HCT116 (cell line): ENCODE results near the gene ITK. TPM values are rescaled to one million over a fixed set of nuclear protein-coding genes. Genes with fewer than 3 reads are reported as not detected.

Source experiments
- ATAC-seq: fragments of 200-7000 bp; cut with Tn5 transposase; 2 replicates; pipeline ENCODE4 v1.9.1; 2020; ENCODE audit warnings: mild to moderate bottlenecking, moderate library complexity
- BruUV-seq: library from RNA; stranded (reverse); fragments of 400-500 nt; replicated peaks from 2 replicates; lab custom pipeline; 2021; lab: Mats Ljungman, UMichigan
- CTCF ChIA-PET: fragments of 300-600 bp; sonication (Branson Sonifier 250); formaldehyde crosslinking; loops from one replicate; lab custom pipeline; 2021; ENCODE audit warnings: antibody characterized with exemption; lab: Charles Lee
- POLR2A ChIA-PET: fragments of 300-600, 350-600 bp; sonication (Branson Sonifier 250); formaldehyde crosslinking; loops from one replicate; lab custom pipeline; 2021; ENCODE audit warnings: antibody characterized with exemption; lab: Charles Lee
- RAD21 ChIA-PET, 2 experiments: fragments of 300-600 bp; sonication (Branson Sonifier 250); formaldehyde crosslinking; loops; one replicate each; lab custom pipeline; 2023; ENCODE audit warnings: low total read pairs in 2 of 2; ENCODE audit not compliant: uncharacterized antibody in 2 of 2, unreplicated experiment in 2 of 2, low non-redundant PET in 1 of 2; lab: Charles Lee
- DNase-seq: peaks from one replicate; pipeline ENCODE4 v3.0.0-alpha.2; 2010; ENCODE audit warnings: low read depth, low spot score
- H2AFZ ChIP-seq: fragments of 200-600 bp; shearing (Covaris generic), sonication (generic); 2 replicates; pipeline ENCODE4 v1.6.1; 2017; ENCODE audit warnings: low read depth, mixed run types, mixed read lengths, antibody characterized with exemption, low read length; ENCODE audit not compliant: poor library complexity, severe bottlenecking
- H3K27ac ChIP-seq: 2 replicates; pipeline ENCODE4 v1.5.1; 2012; ENCODE audit warnings: low read depth, low read length
- H3K27me3 ChIP-seq: fragments of 200-600 bp; sonication (generic); 2 replicates; pipeline ENCODE4 v1.6.1; 2016; ENCODE audit warnings: mixed run types, low read length, mixed read lengths; ENCODE audit not compliant: insufficient read depth
- H3K36me3 ChIP-seq, 2 experiments: fragments of 200-500 bp in 1 of 2; fragments of 200-600 bp in 1 of 2; sonication (Bioruptor generic) in 1 of 2; sonication (generic) in 1 of 2; 2 replicates each; pipeline versions ENCODE4 v1.5.1 to v1.6.1; 2014 to 2016; ENCODE audit warnings: low read length in 2 of 2, inconsistent platforms in 1 of 2, mixed read lengths in 1 of 2, mixed run types in 1 of 2; ENCODE audit not compliant: insufficient read depth in 2 of 2, control insufficient read depth in 1 of 2
- H3K4me1 ChIP-seq, 2 experiments: fragments of 200-600 bp in 1 of 2; sonication (generic) in 1 of 2; 2 replicates each; pipeline versions ENCODE4 v1.5.1 to v1.6.1; 2012 to 2017; ENCODE audit warnings: low read length in 2 of 2, inconsistent platforms in 1 of 2, mild to moderate bottlenecking in 1 of 2, mixed read lengths in 1 of 2, mixed run types in 1 of 2, moderate library complexity in 1 of 2; ENCODE audit not compliant: insufficient read depth in 2 of 2, control insufficient read depth in 1 of 2
- H3K4me2 ChIP-seq: fragments of 200-600 bp; sonication (generic); 2 replicates; pipeline ENCODE4 v1.6.1; 2017; ENCODE audit warnings: mixed run types, low read length, mixed read lengths
- H3K4me3 ChIP-seq, 2 experiments: fragments of 200-600 bp in 1 of 2; sonication (generic) in 1 of 2; replicated peaks in 1 of 2; 2 replicates each; pipeline ENCODE4 v1.5.1; 2011 to 2016; ENCODE audit warnings: low read length in 2 of 2, control low read depth in 1 of 2, low read depth in 1 of 2, mild to moderate bottlenecking in 1 of 2, mixed read lengths in 1 of 2, mixed run types in 1 of 2
- H3K79me2 ChIP-seq: fragments of 200-600 bp; sonication (generic); 2 replicates; pipeline ENCODE4 v1.6.1; 2017; ENCODE audit warnings: mild to moderate bottlenecking, mixed run types, low read length, moderate library complexity, mixed read lengths; ENCODE audit not compliant: insufficient read depth
- H3K9ac ChIP-seq: fragments of 200-600 bp; sonication (generic); 2 replicates; pipeline ENCODE4 v1.6.1; 2016; ENCODE audit warnings: low read length, mixed read lengths
- H3K9me2 ChIP-seq: fragments of 200-600 bp; sonication (generic), shearing (Covaris generic); 2 replicates; pipeline ENCODE4 v1.6.1; 2017; ENCODE audit warnings: mixed run types, mild to moderate bottlenecking, moderate library complexity; ENCODE audit not compliant: insufficient read depth
- H3K9me3 ChIP-seq, 2 experiments: fragments of 200-500 bp in 1 of 2; fragments of 200-600 bp in 1 of 2; sonication (Bioruptor generic) in 1 of 2; sonication (generic) in 1 of 2; 2 replicates each; pipeline ENCODE4 v1.6.1; 2014 to 2017; ENCODE audit warnings: low read length in 2 of 2, mixed read lengths in 2 of 2, inconsistent platforms in 1 of 2, low read depth in 1 of 2, mild to moderate bottlenecking in 1 of 2, mixed run types in 1 of 2, moderate library complexity in 1 of 2; ENCODE audit not compliant: control insufficient read depth in 1 of 2, insufficient read depth in 1 of 2
- H4K20me1 ChIP-seq: fragments of 200-600 bp; sonication (generic), shearing (Covaris generic); 2 replicates; pipeline ENCODE4 v1.6.1; 2017; ENCODE audit warnings: mixed run types, mild to moderate bottlenecking, moderate library complexity; ENCODE audit not compliant: insufficient read depth
- EGR1 ChIP-seq: IDR thresholded peaks from 2 replicates; pipeline ENCODE4 v1.6.1; 2012; ENCODE audit warnings: low read depth
- EZH2 ChIP-seq: fragments of 200-600 bp; sonication (generic); IDR thresholded peaks from 2 replicates; pipeline ENCODE4 v1.6.1; 2017; ENCODE audit warnings: antibody characterized with exemption, mixed run types
- JUND ChIP-seq: IDR thresholded peaks from 2 replicates; pipeline ENCODE4 v1.6.1; 2012
- POLR2AphosphoS5 ChIP-seq: IDR thresholded peaks from 2 replicates; pipeline ENCODE4 v1.6.1; 2011; ENCODE audit warnings: mild to moderate bottlenecking, low read depth, low read length, moderate library complexity
- RAD21 ChIP-seq: IDR thresholded peaks from 2 replicates; pipeline ENCODE4 v1.6.1; 2012; ENCODE audit warnings: low read depth, mild to moderate bottlenecking
- SIN3A ChIP-seq: IDR thresholded peaks from 2 replicates; pipeline ENCODE4 v1.6.1; 2012; ENCODE audit warnings: low read depth
- SP1 ChIP-seq: IDR thresholded peaks from 2 replicates; pipeline ENCODE4 v1.6.1; 2012; ENCODE audit warnings: low read depth
- SRF ChIP-seq: IDR thresholded peaks from 2 replicates; pipeline ENCODE4 v1.6.1; 2012; ENCODE audit warnings: low read depth
- TCF7L2 ChIP-seq: IDR thresholded peaks from 2 replicates; pipeline ENCODE4 v1.7.0; 2011; ENCODE audit warnings: borderline replicate concordance, inconsistent platforms; ENCODE audit not compliant: insufficient read depth, insufficient read length; ENCODE audit errors: extremely low read depth
- YY1 ChIP-seq: IDR thresholded peaks from 2 replicates; pipeline ENCODE4 v1.6.1; 2011; ENCODE audit warnings: low read length, low read depth, moderate library complexity, mild to moderate bottlenecking; ENCODE audit not compliant: insufficient replicate concordance; ENCODE audit errors: extremely low read depth
- ZFX ChIP-seq: fragments of 450-650 bp; IDR thresholded peaks from 2 replicates; pipeline ENCODE4 v1.6.1; 2017
- ZNF274 ChIP-seq: fragments of 200-500 bp; sonication (Bioruptor generic); IDR thresholded peaks from 2 replicates; pipeline ENCODE4 v1.6.1; 2014; ENCODE audit warnings: mild to moderate bottlenecking, low read depth, low read length, inconsistent platforms
- intact Hi-C: fragments of 100-400 bp; cut with micrococcal nuclease; formaldehyde crosslinking; loops from 2 replicates; pipeline ENCODE4 v1.10.0; 2022
- total RNA-seq: library from RNA; stranded (reverse); gene quantifications from one replicate; pipeline ENCODE4 v1.2.1, GENCODE V29; 2021; ENCODE audit not compliant: unreplicated experiment
- TF ChIP-seq, protein P1 (sequence below), 3 experiments: fragments of 200-600 bp in 1 of 3; sonication (generic) in 1 of 3; IDR thresholded peaks in 2 of 3; conservative IDR thresholded peaks in 1 of 3; 2 replicates each; pipeline ENCODE4 v1.5.1; 2012 to 2017; ENCODE audit warnings: low read depth in 2 of 3, low read length in 2 of 3, antibody characterized with exemption in 1 of 3, borderline replicate concordance in 1 of 3, control low read depth in 1 of 3, mild to moderate bottlenecking in 1 of 3, mixed read lengths in 1 of 3, mixed run types in 1 of 3, moderate library complexity in 1 of 3; ENCODE audit not compliant: insufficient read depth in 1 of 3
- TF ChIP-seq, protein P2 (sequence below): IDR thresholded peaks from 2 replicates; pipeline ENCODE4 v1.6.1; 2012
- TF ChIP-seq, protein P3 (sequence below): IDR thresholded peaks from 2 replicates; pipeline ENCODE4 v1.6.1; 2012
- TF ChIP-seq, protein P4 (sequence below): IDR thresholded peaks from 2 replicates; pipeline ENCODE4 v1.6.1; 2012; ENCODE audit warnings: low read depth

Gene ITK
- total RNA-seq, 1 experiment from 2014 or later = 0.37 TPM

DNA sequence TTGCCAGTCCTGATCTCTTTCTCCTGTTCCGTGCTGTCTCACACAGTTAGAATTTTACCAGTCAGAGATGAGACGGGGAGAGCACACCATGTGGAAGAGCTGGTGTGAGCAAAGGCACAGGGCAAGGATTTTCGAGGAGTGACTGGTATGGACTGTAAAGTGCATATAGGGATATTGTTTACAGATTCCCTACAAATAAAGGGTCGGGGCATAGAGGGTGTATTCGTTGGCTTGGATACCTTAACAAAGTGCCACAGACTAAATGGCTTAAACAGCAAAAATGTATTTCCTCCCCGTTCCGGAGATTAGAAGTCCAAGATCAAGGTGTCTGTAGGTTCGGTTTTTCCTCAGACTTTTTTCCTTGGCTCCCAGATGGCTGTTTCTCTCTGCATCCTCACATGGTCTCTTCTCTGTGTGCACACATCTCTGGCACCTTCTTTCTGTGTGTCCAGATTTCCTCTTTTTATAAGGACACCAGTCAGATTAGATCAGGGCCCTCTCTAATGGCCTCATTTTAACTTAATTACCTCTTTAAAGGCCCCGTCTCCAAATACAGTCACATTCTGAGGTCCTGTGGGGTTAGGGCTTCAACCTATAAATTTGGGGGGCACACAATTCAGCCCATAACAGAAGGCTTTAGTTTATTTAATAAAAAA is 108.7 kb downstream of the ITK start (continued):
- TF ChIP-seq SP1 = no peak
- TF ChIP-seq SIN3A = no peak
- TF ChIP-seq SRF = no peak
- no peak for TF ChIP-seq YY1
- no peak for TF ChIP-seq POLR2AphosphoS5
- no peak for TF ChIP-seq RAD21
- no peak for TF ChIP-seq TCF7L2
- TF ChIP-seq ZFX = no peak
- no peak for TF ChIP-seq EZH2
- TF ChIP-seq ZNF274 = no peak

DNA sequence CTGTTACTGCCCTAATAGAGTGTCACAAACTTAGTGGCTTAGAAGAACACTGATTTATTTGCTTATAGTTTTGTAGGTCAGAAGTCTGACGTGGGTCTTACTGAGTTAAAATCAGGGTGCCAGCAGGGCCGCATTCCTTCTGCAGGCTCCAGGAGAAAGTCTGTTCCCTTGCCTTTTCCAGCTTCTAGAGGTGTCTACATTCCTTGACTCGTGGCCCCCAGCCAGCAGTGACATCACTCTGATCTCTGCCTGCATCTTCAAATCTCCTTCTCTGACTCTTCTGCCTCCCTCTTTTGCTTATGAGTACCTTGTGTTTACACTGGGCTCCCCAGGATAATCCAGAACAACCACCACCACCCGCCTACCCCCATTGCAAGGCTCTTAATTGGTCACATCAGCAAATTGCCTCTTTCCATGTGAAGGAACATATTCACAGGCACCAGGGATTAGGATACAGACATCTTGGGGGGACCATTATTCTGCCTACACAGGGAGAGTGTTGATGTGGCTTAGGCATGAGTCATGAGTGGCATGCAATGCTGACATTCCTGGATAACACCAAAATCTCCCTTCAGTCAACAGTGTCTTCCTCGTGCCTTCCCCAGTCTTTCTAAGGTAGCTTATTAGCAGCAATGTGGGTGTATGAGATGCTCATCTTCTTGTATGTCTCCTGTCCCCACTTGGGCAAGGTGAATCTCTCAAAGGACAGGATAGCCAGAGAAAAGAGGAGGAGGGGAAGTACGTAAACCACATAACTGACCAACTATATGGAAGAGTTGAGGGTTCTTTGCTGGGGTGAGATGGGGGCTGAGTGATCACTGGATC is 109.7 kb downstream of the ITK start:
- no peak for TF ChIP-seq SRF
- no peak for TF ChIP-seq TCF7L2
- TF ChIP-seq, protein P1, sequence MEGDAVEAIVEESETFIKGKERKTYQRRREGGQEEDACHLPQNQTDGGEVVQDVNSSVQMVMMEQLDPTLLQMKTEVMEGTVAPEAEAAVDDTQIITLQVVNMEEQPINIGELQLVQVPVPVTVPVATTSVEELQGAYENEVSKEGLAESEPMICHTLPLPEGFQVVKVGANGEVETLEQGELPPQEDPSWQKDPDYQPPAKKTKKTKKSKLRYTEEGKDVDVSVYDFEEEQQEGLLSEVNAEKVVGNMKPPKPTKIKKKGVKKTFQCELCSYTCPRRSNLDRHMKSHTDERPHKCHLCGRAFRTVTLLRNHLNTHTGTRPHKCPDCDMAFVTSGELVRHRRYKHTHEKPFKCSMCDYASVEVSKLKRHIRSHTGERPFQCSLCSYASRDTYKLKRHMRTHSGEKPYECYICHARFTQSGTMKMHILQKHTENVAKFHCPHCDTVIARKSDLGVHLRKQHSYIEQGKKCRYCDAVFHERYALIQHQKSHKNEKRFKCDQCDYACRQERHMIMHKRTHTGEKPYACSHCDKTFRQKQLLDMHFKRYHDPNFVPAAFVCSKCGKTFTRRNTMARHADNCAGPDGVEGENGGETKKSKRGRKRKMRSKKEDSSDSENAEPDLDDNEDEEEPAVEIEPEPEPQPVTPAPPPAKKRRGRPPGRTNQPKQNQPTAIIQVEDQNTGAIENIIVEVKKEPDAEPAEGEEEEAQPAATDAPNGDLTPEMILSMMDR (IDR thresholded peaks at IDR 0.05 in 2 of 3, conservative IDR thresholded peaks at IDR 0.05 in 1 of 3; ENCODE audit: borderline replicate concordance in 1 of 3, insufficient read depth in 1 of 3, low read depth in 2 of 3, low read length in 2 of 3) = no peak
- TF ChIP-seq JUND = no peak
- TF ChIP-seq, protein P2, sequence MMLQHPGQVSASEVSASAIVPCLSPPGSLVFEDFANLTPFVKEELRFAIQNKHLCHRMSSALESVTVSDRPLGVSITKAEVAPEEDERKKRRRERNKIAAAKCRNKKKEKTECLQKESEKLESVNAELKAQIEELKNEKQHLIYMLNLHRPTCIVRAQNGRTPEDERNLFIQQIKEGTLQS = no peak
- no peak for TF ChIP-seq EZH2
- TF ChIP-seq, protein P3, sequence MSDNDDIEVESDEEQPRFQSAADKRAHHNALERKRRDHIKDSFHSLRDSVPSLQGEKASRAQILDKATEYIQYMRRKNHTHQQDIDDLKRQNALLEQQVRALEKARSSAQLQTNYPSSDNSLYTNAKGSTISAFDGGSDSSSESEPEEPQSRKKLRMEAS = no peak
- no peak for TF ChIP-seq RAD21
- TF ChIP-seq, protein P4, sequence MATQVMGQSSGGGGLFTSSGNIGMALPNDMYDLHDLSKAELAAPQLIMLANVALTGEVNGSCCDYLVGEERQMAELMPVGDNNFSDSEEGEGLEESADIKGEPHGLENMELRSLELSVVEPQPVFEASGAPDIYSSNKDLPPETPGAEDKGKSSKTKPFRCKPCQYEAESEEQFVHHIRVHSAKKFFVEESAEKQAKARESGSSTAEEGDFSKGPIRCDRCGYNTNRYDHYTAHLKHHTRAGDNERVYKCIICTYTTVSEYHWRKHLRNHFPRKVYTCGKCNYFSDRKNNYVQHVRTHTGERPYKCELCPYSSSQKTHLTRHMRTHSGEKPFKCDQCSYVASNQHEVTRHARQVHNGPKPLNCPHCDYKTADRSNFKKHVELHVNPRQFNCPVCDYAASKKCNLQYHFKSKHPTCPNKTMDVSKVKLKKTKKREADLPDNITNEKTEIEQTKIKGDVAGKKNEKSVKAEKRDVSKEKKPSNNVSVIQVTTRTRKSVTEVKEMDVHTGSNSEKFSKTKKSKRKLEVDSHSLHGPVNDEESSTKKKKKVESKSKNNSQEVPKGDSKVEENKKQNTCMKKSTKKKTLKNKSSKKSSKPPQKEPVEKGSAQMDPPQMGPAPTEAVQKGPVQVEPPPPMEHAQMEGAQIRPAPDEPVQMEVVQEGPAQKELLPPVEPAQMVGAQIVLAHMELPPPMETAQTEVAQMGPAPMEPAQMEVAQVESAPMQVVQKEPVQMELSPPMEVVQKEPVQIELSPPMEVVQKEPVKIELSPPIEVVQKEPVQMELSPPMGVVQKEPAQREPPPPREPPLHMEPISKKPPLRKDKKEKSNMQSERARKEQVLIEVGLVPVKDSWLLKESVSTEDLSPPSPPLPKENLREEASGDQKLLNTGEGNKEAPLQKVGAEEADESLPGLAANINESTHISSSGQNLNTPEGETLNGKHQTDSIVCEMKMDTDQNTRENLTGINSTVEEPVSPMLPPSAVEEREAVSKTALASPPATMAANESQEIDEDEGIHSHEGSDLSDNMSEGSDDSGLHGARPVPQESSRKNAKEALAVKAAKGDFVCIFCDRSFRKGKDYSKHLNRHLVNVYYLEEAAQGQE = no peak
- TF ChIP-seq YY1 = no peak
- no peak for TF ChIP-seq EGR1
- POLR2A ChIA-PET = no interaction called here
- Histone ChIP-seq H4K20me1 (no peaks in the 10 kb centered on the region), H3K9me3 (no peaks in the 10 kb centered on the region), H3K27me3 (no peaks in the 10 kb centered on the region), H3K4me2 (peak overlapping the region; percentile 47), H3K27ac (no peak overlapping the region), H3K36me3 (0 out of 4 replicates have a peak, but pooled peaks cover 0 to 5% of the 10 kb centered on the region in 2 experiments), H3K4me1 (peaks cover 10 to 19% of the 10 kb centered on the region in 2 experiments), H3K9ac (no peak overlapping the region), H2AFZ (no peak overlapping the region), H3K4me3 (no peak overlapping the region), H3K9me2 (no peaks in the 10 kb centered on the region; the same call in 1 of the 2 replicates), H3K79me2 (no peaks in the 10 kb centered on the region)
- CTCF ChIA-PET = no interaction called here
- BruUV-seq = no TSS peak
- intact Hi-C loops = no loop called here
- DNase-seq = no peak
- ATAC-seq = peak; percentile 74
- RAD21 ChIA-PET = no interaction called here
